GM19025 (cell line): ENCODE results near the gene PPP1R3E.
"Not testable (repeated sequence)": the region's sequence is repeated elsewhere in the genome, so short reads cannot be mapped to it uniquely, and the experiment has no call there.

Source experiments
- ATAC-seq: cut with Tn5 transposase; IDR thresholded peaks from one replicate; pipeline ENCODE4 v1.9.1; 2021; ENCODE audit warnings: mild to moderate bottlenecking, low read depth, moderate library complexity; ENCODE audit not compliant: unreplicated experiment

The PPP1R3E gene

GRCh38 chr14:23299211-23299957 is 3.3 kb downstream of the PPP1R3E start:
- no peak for ATAC-seq

- no peak for ATAC-seq
Observed at GRCh38 chr14:23297611-23298277, 4.9 kb downstream of the PPP1R3E start.

- no peak for ATAC-seq
Observed at GRCh38 chr14:23297096-23297495, 5.6 kb downstream of the PPP1R3E start.

- no peak for ATAC-seq
Observed at GRCh38 chr14:23296012-23296777, 6.5 kb downstream of the PPP1R3E start.

GRCh38 chr14:23294734-23295561 is 7.7 kb downstream of the PPP1R3E start:
- ATAC-seq: no peak

- no peak for ATAC-seq
Observed at GRCh38 chr14:23286902-23287479, 15.7 kb downstream of the PPP1R3E start.

GRCh38 chr14:23286020-23286901 is 16.4 kb downstream of the PPP1R3E start, which contains the start of gene HOMEZ:
TSS of gene HOMEZ (minus strand) at chr14:23286132. CDS start at chr14:23285952, 180 bp downstream.
- ATAC-seq: peak; percentile 97

GRCh38 chr14:23285530-23286019 is 17.1 kb downstream of the PPP1R3E start:
- peak; percentile 21 for ATAC-seq

- no peak for ATAC-seq
Observed at GRCh38 chr14:23284654-23285529, 17.8 kb downstream of the PPP1R3E start.

GRCh38 chr14:23281247-23281646 is 21.4 kb downstream of the PPP1R3E start:
- ATAC-seq: no peak

- not testable (repeated sequence) for ATAC-seq
Observed at GRCh38 chr14:23277928-23278327, 24.7 kb downstream of the PPP1R3E start.

GRCh38 chr14:23277189-23277588 is 25.5 kb downstream of the PPP1R3E start:
- no peak for ATAC-seq

- no peak for ATAC-seq
Observed at GRCh38 chr14:23275412-23275811, 27.2 kb downstream of the PPP1R3E start.

- no peak for ATAC-seq
Observed at GRCh38 chr14:23269193-23269592, 33.5 kb downstream of the PPP1R3E start.

- not testable (repeated sequence) for ATAC-seq
Observed at GRCh38 chr14:23260849-23261248, 41.8 kb downstream of the PPP1R3E start.

GRCh38 chr14:23259426-23259825 is 43.2 kb downstream of the PPP1R3E start:
- ATAC-seq: no peak

GRCh38 chr14:23258256-23258655 is 44.4 kb downstream of the PPP1R3E start:
- ATAC-seq: no peak
